Measurements from ENCODE around the gene SLC9A7. TPM values are rescaled to one million over a fixed set of nuclear protein-coding genes. Genes with fewer than 3 reads are reported as not detected.

SLC9A7 gene
- total and polyA plus RNA-seq, 2 donors (not counting 1 experiment from before 2014, with no cell fraction given), result 13.9 to 47.7 TPM

DNA sequence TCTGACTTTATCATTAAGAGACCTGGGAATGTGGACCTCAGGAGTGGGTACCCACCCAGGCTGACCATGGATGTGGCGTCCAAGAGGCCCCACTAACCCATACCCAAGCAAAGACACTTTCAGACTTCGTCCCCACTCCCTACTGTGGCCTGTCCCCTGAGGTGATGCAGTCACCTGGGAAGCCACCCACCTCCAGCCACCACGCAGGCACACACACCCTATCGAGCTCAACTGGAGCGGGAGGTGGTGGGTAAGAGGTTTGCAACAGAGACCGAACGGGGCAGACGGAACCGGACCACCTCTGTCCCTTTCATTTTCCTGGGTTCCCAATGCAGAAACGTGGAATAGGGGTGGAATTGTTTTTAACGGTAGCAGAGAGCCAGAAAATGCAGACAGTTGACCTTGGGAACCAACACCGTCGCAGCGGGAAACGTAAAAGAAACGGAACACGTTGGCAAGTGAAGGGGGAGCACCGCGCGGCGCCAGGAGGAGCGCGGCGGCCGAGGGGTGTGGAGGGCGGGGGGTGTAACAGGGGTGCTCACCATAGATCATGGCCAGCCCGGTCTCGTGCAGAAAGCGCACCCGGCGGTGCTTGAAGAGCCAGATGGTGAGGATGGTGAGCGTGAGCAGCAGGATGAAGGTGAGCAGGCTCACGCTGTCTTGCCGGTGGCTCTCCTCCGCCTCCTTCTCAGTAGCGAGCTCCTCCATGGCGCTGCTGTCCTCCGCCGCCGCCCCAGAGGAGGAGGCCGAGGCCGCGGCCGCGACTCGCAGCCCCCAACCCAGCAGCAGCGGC, 559 bp downstream of the SLC9A7 start:
- H2AFZ ChIP-seq (ENCODE audit: low read length), result peak overlapping the region; percentile 58
- no peaks in the 10 kb centered on the region for H3K9me3 ChIP-seq (ENCODE audit: control insufficient read depth, insufficient read depth, low read depth, low read length)
- DNase-seq (ENCODE audit: low read depth in 2 of 2), result peak; percentile 5 to 27
- H3K4me3 ChIP-seq (replicated peaks in 1 of 4; ENCODE audit: control extremely low read depth in 1 of 4, insufficient read depth in 1 of 4, low read depth in 3 of 4, low read length in 4 of 4), result peak overlapping the region; percentile 51 to 66 (median 59)
- H3K27me3 ChIP-seq (ENCODE audit: control insufficient read depth, insufficient read depth, low read length), result no peaks in the 10 kb centered on the region
- H3K27ac ChIP-seq (ENCODE audit: insufficient read depth, low read length), result peak overlapping the region; percentile 5
- H3K4me1 ChIP-seq (ENCODE audit: control insufficient read depth, extremely low read depth, insufficient read depth, low read length), result no peaks in the 10 kb centered on the region
- peaks cover 21% of the 10 kb centered on the region for H3K79me2 ChIP-seq (ENCODE audit: control insufficient read depth, insufficient read depth, low read length)
- peak overlapping the region; percentile 87 for H3K4me2 ChIP-seq (ENCODE audit: extremely low read depth, insufficient read depth, low read length)
- no peak for TF ChIP-seq EZH2 (IDR thresholded peaks at IDR 0.05; ENCODE audit: low read length, missing control alignments)
- TF ChIP-seq, protein P1, sequence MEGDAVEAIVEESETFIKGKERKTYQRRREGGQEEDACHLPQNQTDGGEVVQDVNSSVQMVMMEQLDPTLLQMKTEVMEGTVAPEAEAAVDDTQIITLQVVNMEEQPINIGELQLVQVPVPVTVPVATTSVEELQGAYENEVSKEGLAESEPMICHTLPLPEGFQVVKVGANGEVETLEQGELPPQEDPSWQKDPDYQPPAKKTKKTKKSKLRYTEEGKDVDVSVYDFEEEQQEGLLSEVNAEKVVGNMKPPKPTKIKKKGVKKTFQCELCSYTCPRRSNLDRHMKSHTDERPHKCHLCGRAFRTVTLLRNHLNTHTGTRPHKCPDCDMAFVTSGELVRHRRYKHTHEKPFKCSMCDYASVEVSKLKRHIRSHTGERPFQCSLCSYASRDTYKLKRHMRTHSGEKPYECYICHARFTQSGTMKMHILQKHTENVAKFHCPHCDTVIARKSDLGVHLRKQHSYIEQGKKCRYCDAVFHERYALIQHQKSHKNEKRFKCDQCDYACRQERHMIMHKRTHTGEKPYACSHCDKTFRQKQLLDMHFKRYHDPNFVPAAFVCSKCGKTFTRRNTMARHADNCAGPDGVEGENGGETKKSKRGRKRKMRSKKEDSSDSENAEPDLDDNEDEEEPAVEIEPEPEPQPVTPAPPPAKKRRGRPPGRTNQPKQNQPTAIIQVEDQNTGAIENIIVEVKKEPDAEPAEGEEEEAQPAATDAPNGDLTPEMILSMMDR (conservative IDR thresholded peaks at IDR 0.05 in 1 of 2, IDR thresholded peaks at IDR 0.05 in 1 of 2; ENCODE audit: low read depth in 1 of 2, low read length in 2 of 2), result no peak
- H3K36me3 ChIP-seq (ENCODE audit: control insufficient read depth, insufficient read depth, low read length), result no peaks in the 10 kb centered on the region
- H3K9ac ChIP-seq (ENCODE audit: insufficient read depth, low read length), result peak overlapping the region; percentile 30
- H4K20me1 ChIP-seq (ENCODE audit: control insufficient read depth, extremely low read depth, insufficient read depth, low read length), result no peaks in the 10 kb centered on the region

DNA sequence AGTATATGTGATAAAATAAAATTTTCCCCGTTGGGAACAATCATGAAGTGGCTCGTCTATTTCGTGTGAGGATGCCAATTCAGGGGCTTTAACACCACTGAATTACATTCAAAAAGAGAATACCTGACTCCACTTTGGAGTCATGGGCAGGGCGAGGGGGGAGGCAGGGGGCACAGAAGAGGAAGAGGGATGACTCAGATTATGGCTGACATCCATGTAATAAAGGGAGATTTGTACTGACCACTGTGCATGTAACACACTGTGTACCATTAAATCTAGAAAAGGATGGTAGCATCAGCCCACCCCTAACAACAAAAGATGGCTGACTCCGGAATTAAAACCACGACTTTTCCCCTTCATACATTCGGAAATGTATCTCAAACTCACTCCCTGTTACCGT, 1.3 kb downstream of the SLC9A7 start:
- Histone ChIP-seq H4K20me1 (ENCODE audit: control insufficient read depth, extremely low read depth, insufficient read depth, low read length) (no peaks in the 10 kb centered on the region), H3K9ac (ENCODE audit: insufficient read depth, low read length) (no peak overlapping the region), H3K4me1 (ENCODE audit: control insufficient read depth, extremely low read depth, insufficient read depth, low read length) (no peaks in the 10 kb centered on the region), H3K79me2 (ENCODE audit: control insufficient read depth, insufficient read depth, low read length) (peaks cover 23% of the 10 kb centered on the region), H3K36me3 (ENCODE audit: control insufficient read depth, insufficient read depth, low read length) (no peaks in the 10 kb centered on the region), H3K27me3 (ENCODE audit: control insufficient read depth, insufficient read depth, low read length) (no peaks in the 10 kb centered on the region), H3K4me3 (replicated peaks in 1 of 4; ENCODE audit: control extremely low read depth in 1 of 4, insufficient read depth in 1 of 4, low read depth in 3 of 4, low read length in 4 of 4) (peak overlapping the region; percentile 51 to 66 (median 59)), H3K9me3 (ENCODE audit: control insufficient read depth, insufficient read depth, low read depth, low read length) (no peaks in the 10 kb centered on the region), H3K27ac (ENCODE audit: insufficient read depth, low read length) (no peak overlapping the region), H3K4me2 (ENCODE audit: extremely low read depth, insufficient read depth, low read length) (peak overlapping the region; percentile 87), H2AFZ (ENCODE audit: low read length) (peak overlapping the region; percentile 30)
- peak; percentile 23 to 52 for DNase-seq (ENCODE audit: low read depth in 2 of 2)
- TF ChIP-seq, protein P1 (conservative IDR thresholded peaks at IDR 0.05 in 1 of 2, IDR thresholded peaks at IDR 0.05 in 1 of 2; ENCODE audit: low read depth in 1 of 2, low read length in 2 of 2), result no peak
- TF ChIP-seq EZH2 (IDR thresholded peaks at IDR 0.05; ENCODE audit: low read length, missing control alignments), result no peak

DNA sequence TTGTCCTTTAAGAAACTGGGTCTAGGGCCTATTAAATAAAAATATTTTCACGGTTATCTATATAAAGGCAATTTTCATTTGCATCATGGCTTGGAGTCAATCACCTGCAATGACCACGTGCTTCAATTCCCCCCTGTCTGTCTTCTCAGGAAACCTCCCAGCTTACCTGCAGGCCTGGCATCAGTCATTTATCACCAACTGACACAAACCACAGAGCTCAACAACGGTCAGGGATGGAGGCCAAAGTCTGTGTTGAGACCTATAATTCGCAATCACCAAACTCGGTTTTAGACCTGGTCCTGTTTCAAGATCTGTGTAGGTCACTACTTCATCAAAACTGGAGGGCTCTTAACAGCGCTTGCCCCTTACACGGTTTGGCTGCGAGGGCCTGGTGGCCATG, 1.9 kb downstream of the SLC9A7 start:
- Histone ChIP-seq H3K27ac (ENCODE audit: insufficient read depth, low read length) (no peak overlapping the region), H3K27me3 (ENCODE audit: control insufficient read depth, insufficient read depth, low read length) (no peaks in the 10 kb centered on the region), H3K36me3 (ENCODE audit: control insufficient read depth, insufficient read depth, low read length) (no peaks in the 10 kb centered on the region), H3K9me3 (ENCODE audit: control insufficient read depth, insufficient read depth, low read depth, low read length) (no peaks in the 10 kb centered on the region), H3K4me1 (ENCODE audit: control insufficient read depth, extremely low read depth, insufficient read depth, low read length) (no peaks in the 10 kb centered on the region), H2AFZ (ENCODE audit: low read length) (no peak overlapping the region), H3K4me2 (ENCODE audit: extremely low read depth, insufficient read depth, low read length) (peak overlapping the region; percentile 46), H3K4me3 (replicated peaks in 1 of 4; ENCODE audit: control extremely low read depth in 1 of 4, insufficient read depth in 1 of 4, low read depth in 3 of 4, low read length in 4 of 4) (peak overlapping the region in 2 of 4 experiments; percentile 4 to 66), H4K20me1 (ENCODE audit: control insufficient read depth, extremely low read depth, insufficient read depth, low read length) (no peaks in the 10 kb centered on the region), H3K9ac (ENCODE audit: insufficient read depth, low read length) (no peak overlapping the region), H3K79me2 (ENCODE audit: control insufficient read depth, insufficient read depth, low read length) (peaks cover 23% of the 10 kb centered on the region)
- no peak for TF ChIP-seq EZH2 (IDR thresholded peaks at IDR 0.05; ENCODE audit: low read length, missing control alignments)
- TF ChIP-seq, protein P1 (conservative IDR thresholded peaks at IDR 0.05 in 1 of 2, IDR thresholded peaks at IDR 0.05 in 1 of 2; ENCODE audit: low read depth in 1 of 2, low read length in 2 of 2), result no peak
- no peak for DNase-seq (ENCODE audit: low read depth in 2 of 2)
